ENCODE data around the gene CHAT. TPM values are rescaled to one million over a fixed set of nuclear protein-coding genes. Genes with fewer than 3 reads are reported as not detected.
"Not testable (repeated sequence)": the region's sequence is repeated elsewhere in the genome, so short reads cannot be mapped to it uniquely, and the experiment has no call there.

The CHAT gene
- total RNA-seq, 1 donor from 2014 or later: 0.83 TPM

DNA sequence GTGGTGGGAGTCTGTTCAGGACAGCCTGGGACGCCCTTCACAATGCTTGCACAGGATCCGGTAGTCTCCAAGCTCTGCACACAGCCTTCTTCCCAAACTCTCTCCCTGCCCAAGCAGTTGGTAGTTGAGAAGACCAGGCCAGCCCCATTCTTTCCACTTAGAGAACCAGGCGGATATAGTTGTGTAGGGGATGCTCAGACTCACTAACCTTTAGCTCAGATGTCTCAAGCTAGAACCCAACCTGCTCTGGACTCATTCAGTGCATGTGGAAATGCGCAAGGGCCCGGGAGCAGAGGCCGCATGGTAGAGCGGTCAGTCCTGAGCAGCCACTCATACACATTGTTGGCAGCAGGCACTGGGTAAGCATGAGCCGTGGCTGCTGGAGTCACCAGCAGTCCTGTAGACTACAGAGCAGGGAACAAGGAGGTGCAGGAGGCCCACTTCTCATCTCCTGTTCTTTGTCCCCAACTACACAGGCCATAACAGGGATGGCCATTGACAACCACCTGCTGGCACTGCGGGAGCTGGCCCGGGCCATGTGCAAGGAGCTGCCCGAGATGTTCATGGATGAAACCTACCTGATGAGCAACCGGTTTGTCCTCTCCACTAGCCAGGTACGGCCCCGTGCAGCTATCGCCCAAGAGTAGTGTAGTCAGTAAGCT lies 48.5 kb downstream of the CHAT start:
- Mint-ChIP-seq H3K4me1 (ENCODE audit: low read depth) (no peaks in the 10 kb centered on the region), H3K9me3 (peaks cover 14% of the 10 kb centered on the region), H3K27me3 (ENCODE audit: insufficient read depth) (peaks cover 1% of the 10 kb centered on the region), H3K27ac (no peak overlapping the region), H3K36me3 (ENCODE audit: low read depth) (no peaks in the 10 kb centered on the region), H3K4me3 (no peak overlapping the region)
- intact Hi-C loops (cut with micrococcal nuclease): no loop called here
- no peak for DNase-seq (ENCODE audit: low spot score)

DNA sequence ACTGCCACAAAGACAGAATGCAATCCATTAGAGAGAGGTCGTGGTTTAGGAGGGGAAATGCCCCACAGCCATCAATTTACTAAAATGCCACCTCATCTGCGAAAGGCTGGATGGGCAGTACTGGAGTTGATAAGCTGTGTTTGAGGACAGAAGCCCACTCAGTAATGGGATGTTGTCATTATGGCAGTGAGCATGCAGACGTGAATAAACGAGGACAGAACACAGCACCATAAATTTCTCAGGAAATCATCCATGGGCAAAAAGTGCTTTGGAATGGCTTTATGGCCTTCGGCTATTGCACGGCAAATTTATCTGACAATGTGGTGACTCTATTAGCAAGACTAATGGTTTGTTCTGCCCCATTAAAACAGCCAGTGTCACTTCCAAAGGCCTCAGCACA lies 49.8 kb downstream of the CHAT start:
- intact Hi-C loops (cut with micrococcal nuclease): no loop called here
- Mint-ChIP-seq H3K4me3 (no peak overlapping the region), H3K4me1 (ENCODE audit: low read depth) (no peaks in the 10 kb centered on the region), H3K27ac (no peak overlapping the region), H3K9me3 (peaks cover 12% of the 10 kb centered on the region), H3K36me3 (ENCODE audit: low read depth) (no peaks in the 10 kb centered on the region), H3K27me3 (ENCODE audit: insufficient read depth) (peaks cover 1% of the 10 kb centered on the region)
- DNase-seq (ENCODE audit: low spot score): no peak

DNA sequence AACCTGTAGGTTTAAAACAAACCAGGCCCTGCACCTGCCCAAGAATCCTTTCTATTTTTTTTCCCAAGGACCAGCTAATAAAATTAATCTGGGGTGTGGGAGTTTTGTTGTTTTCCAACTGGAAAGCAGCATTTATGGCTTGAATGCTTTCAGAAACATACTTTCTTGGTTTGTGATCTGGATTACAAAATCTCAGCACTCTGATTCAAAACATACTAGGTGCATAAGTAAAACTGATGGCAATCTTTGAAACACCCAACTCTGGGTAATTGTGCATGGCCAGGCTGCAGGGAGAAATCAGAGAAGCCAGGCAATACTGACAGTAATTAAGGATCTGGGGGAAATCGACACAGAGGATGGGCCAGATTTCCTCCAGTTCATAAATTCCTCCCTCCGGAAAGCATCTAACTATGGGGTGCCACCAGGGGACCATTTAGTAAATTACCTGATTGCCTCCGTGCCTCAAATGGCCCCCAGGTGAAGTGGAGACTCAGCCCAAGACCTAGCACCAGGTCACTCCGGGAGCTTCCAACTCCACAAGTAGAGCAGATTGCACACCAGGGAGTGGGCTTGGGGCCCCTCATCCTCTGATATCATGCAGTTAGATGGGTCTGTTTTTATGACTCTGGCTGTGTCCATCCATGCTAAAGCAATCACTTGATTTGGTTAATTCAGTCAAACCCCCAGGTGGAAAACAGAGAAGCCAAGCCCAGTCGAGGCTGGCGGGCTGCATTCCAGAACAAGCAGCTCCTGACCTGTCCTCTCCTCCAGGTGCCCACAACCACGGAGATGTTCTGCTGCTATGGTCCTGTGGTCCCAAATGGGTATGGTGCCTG lies 50.4 kb downstream of the CHAT start:
- peaks cover 6% of the 10 kb centered on the region for H3K9me3 Mint-ChIP-seq
- peaks cover under 1% of the 10 kb centered on the region for H3K27me3 Mint-ChIP-seq (ENCODE audit: insufficient read depth)
- no peak for DNase-seq (ENCODE audit: low spot score)
- H3K27ac Mint-ChIP-seq: no peak overlapping the region
- H3K36me3 Mint-ChIP-seq (ENCODE audit: low read depth): no peaks in the 10 kb centered on the region
- H3K4me3 Mint-ChIP-seq: no peak overlapping the region
- H3K4me1 Mint-ChIP-seq (ENCODE audit: low read depth): no peaks in the 10 kb centered on the region
- intact Hi-C loops (cut with micrococcal nuclease): no loop called here

DNA sequence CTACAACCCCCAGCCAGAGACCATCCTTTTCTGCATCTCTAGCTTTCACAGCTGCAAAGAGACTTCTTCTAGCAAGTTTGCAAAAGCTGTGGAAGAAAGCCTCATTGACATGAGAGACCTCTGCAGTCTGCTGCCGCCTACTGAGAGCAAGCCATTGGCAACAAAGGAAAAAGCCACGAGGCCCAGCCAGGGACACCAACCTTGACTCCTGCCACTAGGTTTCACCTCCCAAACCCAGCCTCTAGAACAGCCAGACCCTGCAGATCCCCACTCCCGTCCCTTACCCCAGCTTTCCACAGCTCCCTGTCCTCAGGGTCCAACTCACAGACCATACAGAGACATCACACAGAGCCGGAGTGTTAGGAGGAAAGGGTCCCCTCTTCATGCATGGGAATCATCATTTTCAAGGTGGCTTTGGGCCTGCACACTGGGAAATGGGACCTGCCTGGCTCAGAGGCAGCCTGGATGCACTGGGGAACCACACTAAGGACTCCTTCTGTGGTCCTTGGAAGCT lies 51.1 kb downstream of the CHAT start:
- Mint-ChIP-seq H3K4me1 (ENCODE audit: low read depth) (no peaks in the 10 kb centered on the region), H3K27ac (no peak overlapping the region), H3K27me3 (ENCODE audit: insufficient read depth) (no peaks in the 10 kb centered on the region), H3K4me3 (no peak overlapping the region), H3K9me3 (peaks cover 2% of the 10 kb centered on the region), H3K36me3 (ENCODE audit: low read depth) (no peaks in the 10 kb centered on the region)
- no peak for DNase-seq (ENCODE audit: low spot score)
- intact Hi-C loops (cut with micrococcal nuclease): no loop called here

DNA sequence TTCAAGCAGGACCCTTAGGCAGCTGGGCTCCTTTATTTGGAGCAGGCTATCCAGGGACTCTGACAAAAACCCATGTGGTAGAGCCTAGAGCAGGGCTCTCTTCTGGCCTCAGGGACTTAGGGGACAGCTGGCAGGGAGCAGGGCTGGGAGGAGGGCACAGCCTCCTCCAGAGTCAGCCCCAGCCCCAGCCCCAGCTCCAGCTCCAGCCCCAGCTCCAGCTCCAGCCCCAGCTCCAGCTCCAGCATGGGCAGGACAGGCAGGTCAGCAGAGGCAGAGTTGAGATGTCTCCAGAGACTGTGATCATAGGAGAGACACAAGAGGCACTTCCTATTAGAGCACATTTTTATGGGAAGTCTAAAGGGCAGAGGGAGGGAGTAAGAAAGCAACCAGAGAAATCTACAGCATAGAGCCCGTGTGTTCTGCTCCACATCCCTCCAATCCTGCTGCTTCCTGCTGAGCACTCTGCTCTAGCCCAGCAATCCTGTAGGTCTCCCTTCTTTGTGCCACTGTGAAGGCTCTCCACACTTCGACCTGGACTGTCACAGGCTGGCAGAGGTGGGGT lies 52.3 kb downstream of the CHAT start:
- Mint-ChIP-seq H3K4me1 (ENCODE audit: low read depth) (no peaks in the 10 kb centered on the region), H3K4me3 (no peak overlapping the region), H3K27me3 (ENCODE audit: insufficient read depth) (peaks cover 2% of the 10 kb centered on the region), H3K27ac (no peak overlapping the region), H3K9me3 (no peaks in the 10 kb centered on the region), H3K36me3 (ENCODE audit: low read depth) (no peaks in the 10 kb centered on the region)
- intact Hi-C loops (cut with micrococcal nuclease): no loop called here
- no peak for DNase-seq (ENCODE audit: low spot score)

DNA sequence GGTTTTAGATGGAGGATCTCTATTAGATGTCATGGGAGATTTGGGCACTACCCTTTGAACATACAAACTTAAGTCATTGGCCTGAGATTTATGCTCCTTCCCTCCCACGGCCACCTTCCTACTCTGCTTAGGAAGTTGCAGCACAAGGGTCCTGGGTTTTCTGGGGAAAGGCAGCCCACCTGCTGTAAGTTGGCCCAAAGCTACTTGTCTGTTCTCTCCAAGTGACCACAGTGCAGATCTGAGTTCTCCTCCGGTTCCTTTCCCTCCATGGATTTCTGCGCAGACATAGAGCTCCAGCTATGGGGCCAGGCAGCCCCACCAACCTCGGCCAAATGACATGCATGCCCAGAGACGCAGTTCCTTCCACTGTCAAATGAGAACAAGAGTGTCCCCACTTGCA lies 52.8 kb downstream of the CHAT start:
- Mint-ChIP-seq H3K36me3 (ENCODE audit: low read depth) (no peaks in the 10 kb centered on the region), H3K27me3 (ENCODE audit: insufficient read depth) (peaks cover 2% of the 10 kb centered on the region), H3K27ac (no peak overlapping the region), H3K4me1 (ENCODE audit: low read depth) (no peaks in the 10 kb centered on the region), H3K4me3 (no peak overlapping the region), H3K9me3 (no peaks in the 10 kb centered on the region)
- DNase-seq (ENCODE audit: low spot score): no peak
- intact Hi-C loops (cut with micrococcal nuclease): no loop called here

DNA sequence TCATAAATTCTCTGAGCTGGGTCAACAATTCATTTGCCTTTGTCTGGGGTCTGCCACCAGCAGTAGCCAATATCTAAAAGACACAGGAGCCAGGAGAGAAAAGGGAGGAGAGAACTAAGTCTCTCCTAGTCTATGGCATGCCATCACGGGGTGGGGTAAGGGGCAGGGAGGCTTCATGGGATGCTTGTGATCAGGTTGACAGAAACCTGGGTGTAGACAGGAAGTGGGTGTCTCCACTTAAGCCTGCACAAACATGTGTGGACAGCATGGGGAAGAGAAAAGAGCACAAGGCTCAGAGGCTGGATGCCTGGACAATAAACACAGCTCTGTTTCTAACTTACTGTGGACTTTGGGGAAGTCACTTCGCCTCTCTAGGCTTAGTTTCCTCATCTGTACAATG lies 54.2 kb downstream of the CHAT start:
- Mint-ChIP-seq H3K27me3 (ENCODE audit: insufficient read depth) (peaks cover 2% of the 10 kb centered on the region), H3K4me1 (ENCODE audit: low read depth) (no peaks in the 10 kb centered on the region), H3K4me3 (no peak overlapping the region), H3K36me3 (ENCODE audit: low read depth) (no peaks in the 10 kb centered on the region), H3K27ac (no peak overlapping the region), H3K9me3 (no peaks in the 10 kb centered on the region)
- DNase-seq (ENCODE audit: low spot score): no peak
- intact Hi-C loops (cut with micrococcal nuclease): no loop called here

DNA sequence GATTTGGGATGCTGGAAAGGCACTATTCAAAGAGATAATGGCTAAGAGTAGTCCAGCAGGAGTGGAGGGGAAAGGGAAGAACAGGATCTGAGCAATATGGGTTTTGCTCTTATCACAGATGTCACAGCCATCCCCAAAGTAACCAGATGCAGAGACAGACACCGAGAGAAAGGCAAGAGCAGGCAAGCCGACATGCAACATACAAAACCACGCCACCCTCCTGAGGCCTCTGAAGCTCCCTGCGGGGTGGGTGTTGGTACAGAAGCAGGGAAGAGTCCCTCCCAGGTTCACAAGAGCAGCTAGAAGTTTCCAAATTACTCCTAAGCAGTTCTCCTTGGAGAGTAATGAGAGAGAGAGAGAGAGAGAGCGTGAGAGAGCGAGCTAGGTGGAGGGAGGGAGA lies 54.8 kb downstream of the CHAT start:
- Mint-ChIP-seq H3K4me1 (ENCODE audit: low read depth) (no peaks in the 10 kb centered on the region), H3K27me3 (ENCODE audit: insufficient read depth) (peaks cover 7% of the 10 kb centered on the region), H3K9me3 (no peaks in the 10 kb centered on the region), H3K4me3 (no peak overlapping the region), H3K36me3 (ENCODE audit: low read depth) (no peaks in the 10 kb centered on the region), H3K27ac (no peak overlapping the region)
- intact Hi-C loops (cut with micrococcal nuclease): no loop called here
- DNase-seq (ENCODE audit: low spot score): no peak

DNA sequence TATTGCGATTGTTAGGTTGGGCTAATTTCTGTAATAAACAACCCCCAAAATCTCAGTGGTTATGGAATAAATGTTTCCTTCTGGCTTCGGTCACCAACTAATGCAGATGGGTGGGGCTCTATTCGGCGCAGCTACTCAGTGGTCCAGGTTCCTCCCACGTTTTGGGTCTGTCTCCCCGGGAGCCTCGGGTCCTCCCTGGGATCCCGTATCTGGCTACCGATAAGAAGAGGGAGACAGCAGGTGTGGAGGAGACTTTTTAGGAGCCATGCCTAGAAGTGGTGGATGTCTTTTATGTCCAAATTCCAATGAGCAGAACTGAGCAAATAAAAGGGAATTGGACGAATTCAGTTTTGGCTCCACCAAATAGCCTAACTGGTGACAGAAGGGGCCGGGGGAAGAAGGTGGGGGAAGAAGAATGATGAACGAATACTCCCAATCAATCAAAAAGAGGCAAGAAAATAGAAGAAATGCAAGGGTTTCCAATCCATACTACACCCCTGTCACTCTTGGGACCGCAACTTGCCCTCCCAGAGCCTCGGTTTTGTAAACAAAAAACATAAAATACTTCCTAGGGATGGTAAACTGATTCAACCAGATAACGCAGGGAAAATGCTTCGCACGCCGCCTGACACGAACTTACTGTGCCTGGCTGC lies 65.1 kb downstream of the CHAT start:
- H3K27me3 Mint-ChIP-seq (ENCODE audit: insufficient read depth): peaks cover 31% of the 10 kb centered on the region
- H3K36me3 Mint-ChIP-seq (ENCODE audit: low read depth): no peaks in the 10 kb centered on the region
- intact Hi-C loops (cut with micrococcal nuclease): no loop called here
- peak overlapping the region; percentile 34 for H3K4me3 Mint-ChIP-seq
- DNase-seq (ENCODE audit: low spot score): no peak
- H3K4me1 Mint-ChIP-seq (ENCODE audit: low read depth): no peaks in the 10 kb centered on the region
- H3K27ac Mint-ChIP-seq: peak overlapping the region; percentile 31
- H3K9me3 Mint-ChIP-seq: peaks cover 27% of the 10 kb centered on the region

DNA sequence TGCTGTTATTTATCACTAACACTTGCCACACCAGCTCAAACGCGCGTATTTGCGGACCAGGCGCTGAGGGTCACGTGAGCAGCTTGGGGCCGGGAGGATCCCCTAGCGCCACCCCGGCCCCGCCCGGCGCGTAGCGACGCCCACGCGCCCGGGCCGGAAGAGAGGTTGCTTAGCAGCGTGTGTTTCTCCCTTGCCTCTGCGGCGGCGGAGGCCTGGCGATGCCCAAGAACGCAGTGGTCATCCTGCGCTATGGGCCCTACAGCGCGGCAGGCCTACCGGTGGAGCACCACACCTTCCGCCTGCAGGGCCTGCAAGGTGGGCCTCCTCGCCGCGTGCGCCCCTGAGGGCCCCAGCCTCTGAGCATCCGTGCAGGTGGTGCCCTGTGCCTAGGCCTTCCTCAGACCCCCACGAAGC lies 65.7 kb downstream of the CHAT start, which contains the start of gene C10orf53:
Gene C10orf53 (plus strand): TSS at position 172 of the 414 bp plus-strand sequence. CDS start 47 bp downstream, at position 219.
- no peaks in the 10 kb centered on the region for H3K4me1 Mint-ChIP-seq (ENCODE audit: low read depth)
- H3K27ac Mint-ChIP-seq: peak within 1 kb of the TSS; percentile 31
- peaks cover 27% of the 10 kb centered on the region for H3K9me3 Mint-ChIP-seq
- peak; percentile 9 for DNase-seq (ENCODE audit: low spot score)
- no peaks in the 10 kb centered on the region for H3K36me3 Mint-ChIP-seq (ENCODE audit: low read depth)
- peaks cover 29% of the 10 kb centered on the region for H3K27me3 Mint-ChIP-seq (ENCODE audit: insufficient read depth)
- H3K4me3 Mint-ChIP-seq: peak within 1 kb of the TSS; percentile 34
- intact Hi-C loops (cut with micrococcal nuclease): no loop called here

DNA sequence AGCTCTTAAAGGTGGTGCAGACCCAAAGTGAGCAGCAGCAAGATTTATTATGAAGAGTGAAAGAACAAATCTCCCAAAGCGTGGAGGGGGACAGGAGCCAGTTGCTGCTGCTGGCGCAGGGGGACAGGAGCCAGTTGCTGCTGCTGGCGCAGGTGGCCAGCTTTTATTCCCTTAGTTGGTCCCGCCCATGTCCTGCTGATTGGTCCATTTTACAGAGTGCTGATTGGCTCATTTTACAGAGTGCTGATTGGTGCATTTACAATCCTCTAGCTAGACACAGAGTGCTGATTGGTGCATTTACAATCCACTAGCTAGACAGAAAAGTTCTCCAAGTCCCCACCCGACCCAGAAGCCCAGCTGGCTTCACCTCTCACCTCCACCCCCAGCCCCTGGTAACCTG lies 68.6 kb downstream of the CHAT start:
- Mint-ChIP-seq H3K27me3 (ENCODE audit: insufficient read depth) (peaks cover 20% of the 10 kb centered on the region), H3K9me3 (peaks cover 26% of the 10 kb centered on the region)
- H3K4me1 Mint-ChIP-seq (ENCODE audit: low read depth); H3K27ac Mint-ChIP-seq; intact Hi-C loops (cut with micrococcal nuclease); H3K36me3 Mint-ChIP-seq (ENCODE audit: low read depth); DNase-seq (ENCODE audit: low spot score); H3K4me3 Mint-ChIP-seq: not testable (repeated sequence)

DNA sequence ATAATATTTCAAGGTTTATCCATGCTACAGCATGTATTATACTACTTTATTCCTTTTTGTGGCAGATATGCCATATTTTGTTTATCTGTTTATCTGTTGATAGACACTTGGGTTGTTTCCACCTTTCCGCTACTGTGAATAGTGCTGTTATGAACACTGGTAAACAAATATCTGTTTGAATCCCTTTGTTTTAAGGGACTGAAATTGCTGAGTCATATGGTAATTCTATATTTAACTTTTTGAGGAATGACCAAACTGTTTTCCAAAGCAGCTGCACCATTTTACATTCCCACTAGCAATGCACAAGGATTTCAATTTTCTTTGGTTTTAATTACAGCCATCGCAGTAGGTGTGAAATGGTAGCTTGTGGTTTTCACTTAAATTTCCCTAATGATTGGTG lies 69.0 kb downstream of the CHAT start:
- no peaks in the 10 kb centered on the region for H3K4me1 Mint-ChIP-seq (ENCODE audit: low read depth)
- no peaks in the 10 kb centered on the region for H3K36me3 Mint-ChIP-seq (ENCODE audit: low read depth)
- no peak overlapping the region for H3K27ac Mint-ChIP-seq
- peaks cover 22% of the 10 kb centered on the region for H3K9me3 Mint-ChIP-seq
- intact Hi-C loops (cut with micrococcal nuclease): no loop called here
- peaks cover 24% of the 10 kb centered on the region for H3K27me3 Mint-ChIP-seq (ENCODE audit: insufficient read depth)
- no peak for DNase-seq (ENCODE audit: low spot score)
- H3K4me3 Mint-ChIP-seq: no peak overlapping the region

Measured in activated T-helper 1 cell treated with anti-CD3 and anti-CD28 coated beads, Interleukin-12 subunit alpha, Interleukin-12 subunit beta, Interleukin-2, Interleukin-4 antibody, amounts not matched to agents 30 ng/mL and 10 ng/mL and 1 ng/mL, durations not matched to agents 14 hours and 24 hours and 36 hours (primary cell).